GM19238 (cell line): ENCODE measurements around the gene ERC2.

Source experiments
- DNase-seq: peaks from one replicate; pipeline ENCODE4 v3.0.0; 2011; ENCODE audit warnings: low spot score; ENCODE audit not compliant: insufficient read length

The ERC2 gene

GRCh38 chr3:55936549-55937052 lies 531.7 kb downstream of the ERC2 start:
- no peak for DNase-seq

GRCh38 chr3:55935241-55935640 lies 533.0 kb downstream of the ERC2 start:
- DNase-seq = no peak

DNA sequence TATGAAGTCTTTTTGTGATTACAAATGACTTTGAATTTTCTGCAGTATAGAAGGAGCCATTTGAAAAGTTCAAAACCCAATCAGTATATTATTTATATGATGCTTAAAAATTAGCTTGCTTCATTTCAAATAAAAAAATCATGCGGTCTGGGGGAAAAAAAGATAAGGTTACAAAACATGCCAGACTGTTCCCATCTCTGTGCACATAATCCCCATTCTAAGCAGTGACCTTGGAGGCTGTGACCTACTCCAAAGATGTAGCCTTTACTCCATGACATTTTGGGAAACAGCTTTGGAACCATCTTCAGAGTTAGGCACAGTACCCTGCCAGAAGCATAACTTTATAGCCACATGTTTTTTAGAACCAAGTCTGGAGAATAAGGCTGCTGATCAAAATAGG lies 533.5 kb downstream of the ERC2 start:
- no peak for DNase-seq

DNA sequence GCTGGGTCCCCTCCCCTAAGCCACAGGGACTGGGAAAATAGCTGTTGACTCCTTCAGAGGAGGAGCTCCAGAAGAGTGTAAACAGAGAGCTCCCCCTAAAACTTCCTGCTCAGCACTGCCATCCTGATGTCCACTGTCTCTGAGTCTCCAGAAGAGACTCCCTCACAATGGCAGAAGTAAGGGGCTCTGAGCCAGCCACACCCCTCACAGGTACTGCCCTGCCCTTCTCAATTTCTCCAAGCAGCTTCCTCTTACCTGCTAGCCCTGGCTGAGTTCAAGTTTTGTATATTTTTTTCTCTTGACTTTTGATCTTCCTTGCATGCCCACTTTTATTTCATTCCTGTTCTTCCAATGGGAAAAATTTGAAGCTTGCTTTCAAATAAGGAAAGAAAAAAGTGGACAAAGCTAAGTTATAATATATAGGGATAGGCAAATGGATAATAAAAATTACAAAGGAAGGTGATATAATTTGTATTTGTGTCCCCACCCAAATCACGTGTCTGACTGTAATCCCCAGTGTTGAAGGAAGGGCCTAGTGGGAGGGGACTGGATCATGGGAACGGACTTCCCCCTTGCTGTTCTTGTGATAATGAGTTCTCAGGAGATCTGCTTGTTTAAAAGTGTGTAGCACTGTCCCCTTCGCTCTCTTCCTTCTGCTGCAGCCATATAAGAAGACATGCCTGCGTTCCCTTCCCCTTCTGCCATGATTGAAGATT lies 539.0 kb downstream of the ERC2 start:
- DNase-seq = no peak

DNA sequence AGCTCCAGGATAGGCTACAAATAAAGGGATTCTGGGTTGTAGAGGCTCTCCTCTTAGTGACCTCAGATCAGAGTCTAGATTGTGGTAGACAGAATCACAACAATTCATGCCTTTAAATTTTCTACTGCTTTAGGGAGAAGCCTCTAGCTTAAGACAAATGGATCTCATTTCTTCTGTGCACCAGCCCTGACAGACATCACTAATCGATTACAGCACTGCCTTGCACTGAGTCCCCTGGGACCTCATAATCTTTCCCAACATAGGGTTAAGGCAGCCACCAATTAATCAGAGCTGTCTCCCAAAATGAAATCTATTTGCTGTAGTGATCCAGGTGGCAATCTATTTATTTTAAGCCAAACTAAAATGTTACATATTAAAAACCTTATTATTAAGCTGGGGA lies 544.6 kb downstream of the ERC2 start:
- DNase-seq = no peak

- no peak for DNase-seq
Measured at GRCh38 chr3:55923207-55923606, 545.1 kb downstream of the ERC2 start.

GRCh38 chr3:55912880-55913279 lies 555.4 kb downstream of the ERC2 start:
- DNase-seq = no peak

- no peak for DNase-seq
Measured at GRCh38 chr3:55911266-55911665, 557.0 kb downstream of the ERC2 start.

GRCh38 chr3:55910543-55910942 lies 557.7 kb downstream of the ERC2 start:
- DNase-seq = no peak

DNA sequence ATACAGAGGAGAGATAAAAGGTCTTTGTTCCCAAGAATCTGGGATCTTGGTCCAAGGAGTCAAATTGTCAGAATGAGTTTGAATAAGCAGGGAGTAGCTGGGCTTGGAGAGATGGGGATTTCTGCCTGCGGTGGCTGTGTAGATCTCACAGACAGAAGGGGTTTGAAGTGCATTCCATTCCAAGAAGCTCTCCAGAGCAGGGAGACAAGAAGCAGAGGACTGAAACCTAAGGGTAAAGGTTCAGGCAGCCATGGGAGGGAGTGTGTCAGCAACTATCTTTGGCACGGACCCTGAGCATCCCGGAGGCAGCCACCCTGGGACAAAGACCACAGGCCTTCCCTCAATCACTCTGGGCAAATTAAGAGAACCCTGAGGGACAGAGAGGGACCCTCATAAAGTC lies 558.9 kb downstream of the ERC2 start:
- DNase-seq = no peak

GRCh38 chr3:55907616-55908015 lies 560.7 kb downstream of the ERC2 start:
- DNase-seq = no peak

DNA sequence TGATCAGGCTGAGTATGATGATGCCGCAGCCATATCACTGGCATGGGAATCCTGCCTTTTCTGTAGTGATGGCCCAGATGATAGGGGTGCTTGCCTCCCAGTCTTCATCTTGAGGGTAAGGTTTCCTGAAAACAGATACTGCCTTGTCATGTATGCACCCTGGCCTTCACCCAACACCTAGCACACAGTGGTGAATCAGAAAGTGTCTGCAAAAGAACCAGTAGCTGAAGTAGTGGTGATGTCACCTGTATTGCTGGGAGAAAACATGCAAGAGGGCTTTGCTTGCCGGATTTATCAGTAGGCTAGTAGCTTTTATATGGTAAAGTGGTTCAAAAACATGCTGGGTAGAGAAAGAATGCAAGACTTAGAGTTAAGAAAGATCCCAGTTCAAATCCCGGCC lies 561.4 kb downstream of the ERC2 start:
- DNase-seq = no peak

- DNase-seq = no peak
Measured at GRCh38 chr3:55904716-55905115, 563.6 kb downstream of the ERC2 start.

- DNase-seq = no peak
Measured at GRCh38 chr3:55903680-55904079, 564.6 kb downstream of the ERC2 start.

GRCh38 chr3:55902221-55902900 lies 565.9 kb downstream of the ERC2 start:
- no peak for DNase-seq

- DNase-seq = no peak
Measured at GRCh38 chr3:55899887-55900286, 568.4 kb downstream of the ERC2 start.

DNA sequence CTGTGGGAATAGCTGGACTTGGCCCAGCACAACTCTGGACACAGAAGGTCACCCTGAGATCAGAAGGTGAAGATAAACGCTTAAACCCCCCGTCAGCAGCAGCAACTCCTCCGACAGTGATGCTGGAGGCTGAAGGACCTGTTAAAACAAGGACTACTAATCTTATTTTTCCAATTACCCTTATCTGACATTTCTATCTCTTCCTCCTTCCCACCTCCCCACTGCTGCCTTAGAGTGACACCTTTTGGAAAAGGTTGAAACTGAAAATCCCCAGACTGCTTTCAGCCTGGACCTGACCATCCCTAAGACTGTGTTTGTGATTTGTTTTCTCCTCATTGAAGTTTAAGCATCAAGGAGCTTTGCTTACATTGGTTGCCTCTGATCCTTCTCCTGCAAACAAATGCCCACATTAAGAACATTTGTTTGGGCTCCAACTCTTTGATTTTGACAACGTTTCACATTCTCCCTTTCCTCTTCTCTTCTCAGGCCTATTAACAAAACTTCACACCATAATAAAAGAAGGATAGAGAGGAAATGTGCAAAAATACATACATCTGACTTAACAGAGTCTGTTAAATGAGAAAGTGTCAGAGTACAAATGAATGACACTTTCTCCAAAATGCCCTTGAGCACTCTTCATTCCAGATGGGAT lies 570.6 kb downstream of the ERC2 start:
- DNase-seq = no peak

- DNase-seq = no peak
Measured at GRCh38 chr3:55895897-55896566, 572.2 kb downstream of the ERC2 start.

- DNase-seq = no peak
Measured at GRCh38 chr3:55894605-55895004, 573.7 kb downstream of the ERC2 start.

- DNase-seq = no peak
Measured at GRCh38 chr3:55893045-55893664, 575.1 kb downstream of the ERC2 start.

DNA sequence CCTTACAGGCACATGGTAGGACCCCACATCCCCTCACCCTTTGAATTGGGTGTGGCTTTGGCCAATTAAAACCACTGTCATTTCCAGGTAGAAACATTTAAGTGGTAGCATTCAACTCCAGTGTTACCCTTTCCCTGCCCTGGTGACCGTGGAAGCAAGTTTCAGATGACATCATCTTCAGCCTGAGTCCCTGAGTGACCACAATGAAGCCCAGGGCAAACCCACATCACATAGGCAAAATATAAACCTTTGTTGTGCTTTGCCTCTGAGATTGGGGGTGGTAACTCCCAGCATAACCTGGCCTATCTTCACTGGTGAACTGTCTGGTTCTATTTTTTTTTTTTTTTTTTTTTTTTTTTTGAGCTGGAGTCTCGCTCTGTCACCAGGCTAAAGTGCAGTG lies 577.2 kb downstream of the ERC2 start:
- no peak for DNase-seq
